ENCODE data around the gene LAMTOR5. TPM values are rescaled to one million over a fixed set of nuclear protein-coding genes. Genes with fewer than 3 reads are reported as not detected.
A peak's percentile ranks its signal among the peaks of the same experiment; 100 is the strongest.
"Not testable (repeated sequence)": the region's sequence is repeated elsewhere in the genome, so short reads cannot be mapped to it uniquely, and the experiment has no call there.

LAMTOR5 gene
- polyA plus RNA-seq, 3 donors: 304 to 420 (median 368) TPM

- WGBS (ENCODE audit: insufficient coverage): 34% methylated on average over 3 of the region's 4 CpGs
- Mint-ChIP-seq H3K36me3 (no peaks in the 10 kb centered on the region), H3K4me3 (no peak overlapping the region), H3K27ac (no peak overlapping the region), H3K9me3 (peaks cover 0 to 2% (median 0%) of the 10 kb centered on the region in 7 donors), H3K4me1 (peaks cover 27% of the 10 kb centered on the region), H3K27me3 (ENCODE audit: low read depth in 3 of 3) (peaks cover 0 to 5% (median 1%) of the 10 kb centered on the region in 3 donors)
- H3K4me1 ChIP-seq (ENCODE audit: control insufficient read depth in 1 of 2, insufficient read depth in 2 of 2, low read length in 2 of 2): peaks cover 17 to 18% of the 10 kb centered on the region in 2 donors
- no peak for DNase-seq
- no peak overlapping the region for H3K27ac ChIP-seq (ENCODE audit: low read depth in 1 of 2, low read length in 2 of 2)
- H3K79me2 ChIP-seq (ENCODE audit: insufficient read depth, low read length): no peaks in the 10 kb centered on the region
- no peak overlapping the region for H3K4me2 ChIP-seq (replicated peaks; ENCODE audit: extremely low read depth, low read length, poor library complexity, severe bottlenecking)
- H3K27me3 ChIP-seq (ENCODE audit: control insufficient read depth in 2 of 2, insufficient read depth in 2 of 2, low read length in 2 of 2): no peaks in the 10 kb centered on the region
- no peak overlapping the region for H2AFZ ChIP-seq (ENCODE audit: insufficient read depth, low read depth, low read length, poor library complexity, severe bottlenecking)
- H3K36me3 ChIP-seq (replicated peaks in 1 of 2; ENCODE audit: control insufficient read depth in 1 of 2, insufficient read depth in 2 of 2, low read length in 2 of 2): no peaks in the 10 kb centered on the region
- intact Hi-C loops (cut with micrococcal nuclease): no loop called here
- H4K20me1 ChIP-seq (ENCODE audit: insufficient read depth, low read length): no peaks in the 10 kb centered on the region
- no peak overlapping the region for H3K4me3 ChIP-seq (replicated peaks in 1 of 3; ENCODE audit: low read depth in 2 of 3, low read length in 3 of 3)
- no peak overlapping the region for H3K9ac ChIP-seq (ENCODE audit: insufficient read depth, low read length, poor library complexity, severe bottlenecking)
- TF ChIP-seq, protein P1, sequence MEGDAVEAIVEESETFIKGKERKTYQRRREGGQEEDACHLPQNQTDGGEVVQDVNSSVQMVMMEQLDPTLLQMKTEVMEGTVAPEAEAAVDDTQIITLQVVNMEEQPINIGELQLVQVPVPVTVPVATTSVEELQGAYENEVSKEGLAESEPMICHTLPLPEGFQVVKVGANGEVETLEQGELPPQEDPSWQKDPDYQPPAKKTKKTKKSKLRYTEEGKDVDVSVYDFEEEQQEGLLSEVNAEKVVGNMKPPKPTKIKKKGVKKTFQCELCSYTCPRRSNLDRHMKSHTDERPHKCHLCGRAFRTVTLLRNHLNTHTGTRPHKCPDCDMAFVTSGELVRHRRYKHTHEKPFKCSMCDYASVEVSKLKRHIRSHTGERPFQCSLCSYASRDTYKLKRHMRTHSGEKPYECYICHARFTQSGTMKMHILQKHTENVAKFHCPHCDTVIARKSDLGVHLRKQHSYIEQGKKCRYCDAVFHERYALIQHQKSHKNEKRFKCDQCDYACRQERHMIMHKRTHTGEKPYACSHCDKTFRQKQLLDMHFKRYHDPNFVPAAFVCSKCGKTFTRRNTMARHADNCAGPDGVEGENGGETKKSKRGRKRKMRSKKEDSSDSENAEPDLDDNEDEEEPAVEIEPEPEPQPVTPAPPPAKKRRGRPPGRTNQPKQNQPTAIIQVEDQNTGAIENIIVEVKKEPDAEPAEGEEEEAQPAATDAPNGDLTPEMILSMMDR (IDR thresholded peaks at IDR 0.05): no peak
- H3K9me3 ChIP-seq (replicated peaks in 1 of 2; ENCODE audit: control insufficient read depth in 1 of 2, insufficient read depth in 1 of 2, low read length in 2 of 2): no peaks in the 10 kb centered on the region
Observed at GRCh38 chr1:110438893-110439292, 31.4 kb upstream of the LAMTOR5 start.

DNA sequence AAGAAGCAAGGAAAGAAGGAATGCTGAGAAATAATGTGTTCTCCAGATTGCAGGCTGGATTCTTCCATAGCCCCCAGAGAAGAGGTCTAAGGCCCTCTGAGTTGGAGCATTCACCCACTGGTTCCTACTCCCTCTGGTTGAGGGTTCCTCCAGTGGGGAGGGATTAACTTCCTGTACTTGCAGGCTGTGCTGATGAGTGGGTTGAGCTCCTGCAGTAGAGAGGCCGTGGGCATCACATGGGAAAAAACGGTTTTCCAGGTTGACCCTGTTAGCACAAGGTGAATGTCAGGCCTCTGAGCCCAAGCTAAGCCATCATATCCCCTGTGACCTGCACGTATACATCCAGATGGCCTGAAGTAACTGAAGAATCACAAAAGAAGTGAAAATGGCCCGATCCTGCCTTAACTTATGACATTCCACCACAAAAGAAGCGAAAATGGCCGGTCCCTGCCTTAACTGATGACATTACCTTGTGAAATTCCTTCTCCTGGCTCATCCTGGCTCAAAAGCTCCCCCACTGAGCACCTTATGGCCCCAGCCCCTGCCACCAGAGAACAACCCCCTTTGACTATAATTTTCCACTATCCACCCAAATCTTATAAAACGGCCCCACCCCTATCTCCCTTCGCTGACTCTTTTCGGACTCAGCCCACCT is 30.3 kb upstream of the LAMTOR5 start:
- H4K20me1 ChIP-seq (ENCODE audit: insufficient read depth, low read length); DNase-seq; H2AFZ ChIP-seq (ENCODE audit: insufficient read depth, low read depth, low read length, poor library complexity, severe bottlenecking); H3K4me3 ChIP-seq (replicated peaks in 1 of 3; ENCODE audit: low read depth in 2 of 3, low read length in 3 of 3); H3K79me2 ChIP-seq (ENCODE audit: insufficient read depth, low read length); H3K36me3 ChIP-seq (replicated peaks in 1 of 2; ENCODE audit: control insufficient read depth in 1 of 2, insufficient read depth in 2 of 2, low read length in 2 of 2); H3K9me3 ChIP-seq (replicated peaks in 1 of 2; ENCODE audit: control insufficient read depth in 1 of 2, insufficient read depth in 1 of 2, low read length in 2 of 2); H3K27ac ChIP-seq (ENCODE audit: low read depth in 1 of 2, low read length in 2 of 2); intact Hi-C loops (cut with micrococcal nuclease); H3K9me3 Mint-ChIP-seq; H3K27me3 ChIP-seq (ENCODE audit: control insufficient read depth in 2 of 2, insufficient read depth in 2 of 2, low read length in 2 of 2); H3K4me2 ChIP-seq (replicated peaks; ENCODE audit: extremely low read depth, low read length, poor library complexity, severe bottlenecking); H3K9ac ChIP-seq (ENCODE audit: insufficient read depth, low read length, poor library complexity, severe bottlenecking); H3K36me3 Mint-ChIP-seq; H3K4me3 Mint-ChIP-seq; H3K27me3 Mint-ChIP-seq (ENCODE audit: low read depth in 3 of 3): not testable (repeated sequence)
- 84% methylated on average over 9 of the region's 9 CpGs for WGBS (ENCODE audit: insufficient coverage)
- peak overlapping the region in 1 of 7 donors; percentile 47 for H3K27ac Mint-ChIP-seq
- peaks cover 27% of the 10 kb centered on the region for H3K4me1 Mint-ChIP-seq
- peaks cover 23 to 29% of the 10 kb centered on the region in 2 donors for H3K4me1 ChIP-seq (ENCODE audit: control insufficient read depth in 1 of 2, insufficient read depth in 2 of 2, low read length in 2 of 2)
